Right atrium auricular region (tissue), 2 donors: ENCODE measurements around the gene DTYMK. TPM values are rescaled to one million over a fixed set of nuclear protein-coding genes. Genes with fewer than 3 reads are reported as not detected.

Source experiments
- DNase-seq: peaks from one replicate; pipeline ENCODE4 v3.0.0-alpha.2; 2019; ENCODE audit warnings: low spot score
- H3K27ac ChIP-seq, 2 donors: fragments of 200-600 bp; sonication (generic); 1 replicate in 1 of 2; 2 replicates in 1 of 2; pipeline ENCODE4 v1.5.1; 2016 to 2019
- H3K27me3 ChIP-seq, 2 donors: fragments of 200-600 bp; sonication (generic); one replicate each; pipeline versions ENCODE4 v1.5.1 to v1.6.0; 2017 to 2019
- H3K36me3 ChIP-seq: fragments of 200-600 bp; sonication (generic); one replicate; pipeline ENCODE4 v1.5.1; 2016
- H3K4me1 ChIP-seq, 2 donors: fragments of 200-600 bp; sonication (generic); one replicate each; pipeline versions ENCODE4 v1.5.1 to v1.6.0; 2017 to 2019
- H3K4me3 ChIP-seq, 2 donors: fragments of 200-600 bp; sonication (generic); 1 replicate in 1 of 2; 2 replicates in 1 of 2; pipeline ENCODE4 v1.5.1; 2017 to 2019; ENCODE audit warnings: mild to moderate bottlenecking in 1 of 2, moderate library complexity in 1 of 2
- H3K9me3 ChIP-seq, 2 donors: fragments of 200-600 bp; sonication (generic); one replicate each; pipeline ENCODE4 v1.5.1; 2019
- CTCF ChIP-seq, 2 donors: fragments of 200-600 bp; sonication (generic); IDR thresholded peaks; one replicate each; pipeline ENCODE4 v1.5.1; 2019; ENCODE audit warnings: antibody characterized with exemption in 2 of 2
- total RNA-seq, 2 donors: library from RNA; depleted of rRNA; stranded (reverse); fragments of >200 nt; gene quantifications; one replicate each; pipeline ENCODE4 v1.1.0, GENCODE V29; 2016

Gene DTYMK
- total RNA-seq, 2 donors from 2014 or later = 6.4 to 6.6 TPM

- H3K4me1 ChIP-seq = peaks cover 0 to 4% of the 10 kb centered on the region in 2 donors
Observed at GRCh38 chr2:241629762-241630435, 56.7 kb downstream of the DTYMK start.

GRCh38 chr2:241627675-241628074 is 58.9 kb downstream of the DTYMK start:
- Histone ChIP-seq H3K4me3 (no peak overlapping the region), H3K27me3 (no peaks in the 10 kb centered on the region), H3K36me3 (peaks cover 4% of the 10 kb centered on the region), H3K9me3 (no peaks in the 10 kb centered on the region), H3K27ac (no peak overlapping the region), H3K4me1 (no peaks in the 10 kb centered on the region)
- DNase-seq = no peak
- no peak for TF ChIP-seq CTCF (IDR thresholded peaks at IDR 0.05)

More at GRCh38 chr2:241629762-241630435, 56.7 kb downstream of the DTYMK start:
- no peak for TF ChIP-seq CTCF (IDR thresholded peaks at IDR 0.05)
- Histone ChIP-seq H3K4me3 (no peak overlapping the region), H3K9me3 (no peaks in the 10 kb centered on the region), H3K27me3 (no peaks in the 10 kb centered on the region), H3K36me3 (peaks cover 15% of the 10 kb centered on the region), H3K27ac (no peak overlapping the region)
- DNase-seq = no peak

Other genes starting within 250 kb of the DTYMK start
- 100 to 1,000 TPM in 1 of 2 donors, 10 to 100 TPM in 1; 94.5 to 173 TPM for gene STK25, start 178.2 kb downstream of the DTYMK start, total RNA-seq
- 10 to 100 TPM; 11.2 to 25.7 TPM for gene BOK, start 128.1 kb downstream of the DTYMK start, total RNA-seq
- gene THAP4, start 49.7 kb downstream of the DTYMK start, total RNA-seq = 10 to 100 TPM; 76.8 to 94.7 TPM
- gene ATG4B, start 49.1 kb downstream of the DTYMK start, total RNA-seq = 10 to 100 TPM; 47.8 to 53.0 TPM
- gene ING5, start 15.2 kb upstream of the DTYMK start, total RNA-seq = 10 to 100 TPM; 21.9 to 32.7 TPM
- gene D2HGDH, start 47.8 kb upstream of the DTYMK start, total RNA-seq = 10 to 100 TPM in 1 of 2 donors, 1 to 10 TPM in 1; 7.5 to 11.7 TPM
- gene GAL3ST2, start 90.0 kb upstream of the DTYMK start, total RNA-seq = 1 to 10 TPM in 1 of 2 donors, under 1 TPM in 1; 0.56 to 1.1 TPM
- gene NEU4, start 122.4 kb upstream of the DTYMK start, total RNA-seq = under 1 TPM in 1 of 2 donors, not detected in 1; 0.31 TPM
- 10 to 100 TPM in 1 of 2 donors, 1 to 10 TPM in 1; 1.0 to 17.5 TPM for gene PDCD1, start 172.1 kb upstream of the DTYMK start, total RNA-seq
- not detected for gene RTP5, start 182.9 kb upstream of the DTYMK start, total RNA-seq